RKO (cell line): ENCODE results near the gene DCAF8.

Source experiments
- DNase-seq: peaks from one replicate; pipeline ENCODE4 v3.0.0-alpha.2; 2016; ENCODE audit warnings: low spot score

The DCAF8 gene

DNA sequence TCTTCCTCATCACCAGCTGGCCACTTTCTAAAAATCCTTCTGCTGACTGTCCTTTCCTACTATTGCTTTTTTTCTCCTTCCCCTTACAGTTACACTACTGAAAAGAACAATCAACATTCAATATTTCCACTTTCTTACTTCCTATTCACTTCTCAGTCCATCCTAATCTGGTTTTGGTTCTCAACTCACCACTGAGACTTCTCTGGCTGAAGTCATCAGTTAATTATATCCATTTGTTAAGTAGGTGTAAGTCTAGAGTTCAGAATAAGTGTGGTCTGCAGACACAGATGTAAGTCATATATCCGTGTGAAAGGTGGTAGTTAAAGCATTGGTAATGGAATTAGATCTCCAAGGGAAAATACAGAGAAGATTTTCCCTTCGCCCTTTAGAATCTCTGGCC lies 35.7 kb downstream of the DCAF8 start:
- DNase-seq = no peak

DNA sequence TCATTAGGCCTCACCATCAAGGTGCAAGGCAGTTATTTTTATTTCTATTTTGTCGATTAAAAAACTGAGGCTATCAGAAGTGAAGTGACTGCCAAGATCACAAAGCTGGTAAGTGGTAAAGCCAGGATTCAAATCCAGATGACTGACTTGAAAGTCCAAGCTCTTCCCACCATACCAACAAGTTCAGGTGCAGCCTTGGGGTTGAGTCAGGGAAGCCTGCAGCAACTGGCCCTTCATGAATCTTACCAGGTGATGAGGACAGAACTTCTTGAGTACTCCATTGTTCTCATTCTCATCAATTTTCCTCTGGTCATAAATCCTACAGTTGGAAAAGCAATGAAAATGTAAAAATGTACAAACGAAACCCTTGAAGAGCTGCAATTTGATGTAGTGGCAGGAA lies 37.0 kb downstream of the DCAF8 start:
- DNase-seq = no peak

DNA sequence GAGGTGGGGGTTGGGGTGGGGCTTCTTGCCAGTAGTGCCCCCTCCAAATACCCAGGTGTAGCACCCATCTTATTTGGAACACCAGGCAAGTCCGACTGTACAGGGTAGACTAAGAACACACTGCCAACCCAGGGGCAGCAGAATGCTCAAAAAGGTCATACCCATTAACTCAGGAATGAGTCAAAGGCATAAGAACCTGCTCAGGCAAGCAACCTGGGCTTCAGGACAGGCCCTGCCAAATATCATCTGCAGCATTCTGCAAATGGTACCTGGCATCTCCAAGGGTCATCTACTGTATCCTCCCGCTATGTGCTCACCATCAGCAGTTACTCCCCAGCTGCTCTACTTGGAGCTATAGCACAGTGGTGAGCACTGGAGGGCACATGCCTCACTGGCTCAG lies 37.7 kb downstream of the DCAF8 start:
- no peak for DNase-seq

DNA sequence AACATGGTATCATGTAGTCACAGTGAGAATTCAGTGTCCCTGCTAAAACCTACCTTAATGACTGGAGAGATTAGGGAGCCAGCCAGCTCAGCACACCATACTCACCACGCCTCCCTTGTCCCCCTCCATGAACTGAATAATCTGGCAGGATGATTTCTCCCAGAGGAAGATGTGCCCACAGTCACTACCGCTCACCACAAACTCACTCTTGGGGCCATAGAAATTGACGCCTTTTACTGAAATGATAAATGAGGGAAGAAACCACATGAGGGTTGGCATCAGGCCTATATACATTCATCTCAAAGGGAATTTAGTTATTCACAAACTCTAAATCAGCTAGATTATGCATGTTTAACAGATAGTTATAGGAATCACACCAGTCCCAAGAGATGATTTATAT lies 39.8 kb downstream of the DCAF8 start:
- DNase-seq = no peak

DNA sequence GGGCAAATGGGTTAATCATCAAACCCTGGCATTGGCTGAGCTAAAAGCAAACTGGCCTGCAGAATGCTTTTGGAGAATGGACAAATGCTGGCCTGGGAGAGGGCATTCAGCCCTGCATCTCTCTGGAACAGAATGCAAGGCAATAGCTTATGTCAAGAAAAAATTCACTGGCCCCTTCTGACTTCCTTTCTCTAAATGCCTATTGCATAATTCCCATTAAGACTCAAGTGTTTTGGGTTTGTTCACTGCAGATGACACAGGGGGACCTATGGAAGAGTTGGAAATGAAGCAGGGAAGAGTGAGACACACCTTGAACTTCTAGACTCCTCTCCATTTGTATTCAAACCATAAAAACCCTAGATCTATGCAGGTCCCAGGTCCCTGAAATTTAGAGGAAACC lies 41.3 kb downstream of the DCAF8 start:
- no peak for DNase-seq

DNA sequence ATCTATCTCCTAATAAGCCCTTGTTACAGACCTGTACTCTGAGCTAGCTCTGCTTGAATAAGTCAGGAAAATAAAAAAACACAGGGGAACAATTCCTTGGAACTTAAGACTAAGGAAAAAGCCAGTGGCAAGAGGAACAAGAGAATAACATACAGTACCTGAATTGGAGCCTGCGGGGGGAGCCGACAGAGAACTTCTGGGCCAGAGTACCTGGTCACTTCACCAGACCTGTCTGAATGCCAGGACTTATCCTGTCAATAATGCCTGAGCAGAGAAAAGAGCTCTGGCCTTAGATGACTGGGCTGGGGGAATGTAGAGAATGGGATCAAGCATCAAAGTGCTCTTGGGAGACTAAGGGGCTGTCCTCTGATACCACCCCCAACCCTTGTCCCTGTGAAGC lies 42.0 kb downstream of the DCAF8 start:
- no peak for DNase-seq

DNA sequence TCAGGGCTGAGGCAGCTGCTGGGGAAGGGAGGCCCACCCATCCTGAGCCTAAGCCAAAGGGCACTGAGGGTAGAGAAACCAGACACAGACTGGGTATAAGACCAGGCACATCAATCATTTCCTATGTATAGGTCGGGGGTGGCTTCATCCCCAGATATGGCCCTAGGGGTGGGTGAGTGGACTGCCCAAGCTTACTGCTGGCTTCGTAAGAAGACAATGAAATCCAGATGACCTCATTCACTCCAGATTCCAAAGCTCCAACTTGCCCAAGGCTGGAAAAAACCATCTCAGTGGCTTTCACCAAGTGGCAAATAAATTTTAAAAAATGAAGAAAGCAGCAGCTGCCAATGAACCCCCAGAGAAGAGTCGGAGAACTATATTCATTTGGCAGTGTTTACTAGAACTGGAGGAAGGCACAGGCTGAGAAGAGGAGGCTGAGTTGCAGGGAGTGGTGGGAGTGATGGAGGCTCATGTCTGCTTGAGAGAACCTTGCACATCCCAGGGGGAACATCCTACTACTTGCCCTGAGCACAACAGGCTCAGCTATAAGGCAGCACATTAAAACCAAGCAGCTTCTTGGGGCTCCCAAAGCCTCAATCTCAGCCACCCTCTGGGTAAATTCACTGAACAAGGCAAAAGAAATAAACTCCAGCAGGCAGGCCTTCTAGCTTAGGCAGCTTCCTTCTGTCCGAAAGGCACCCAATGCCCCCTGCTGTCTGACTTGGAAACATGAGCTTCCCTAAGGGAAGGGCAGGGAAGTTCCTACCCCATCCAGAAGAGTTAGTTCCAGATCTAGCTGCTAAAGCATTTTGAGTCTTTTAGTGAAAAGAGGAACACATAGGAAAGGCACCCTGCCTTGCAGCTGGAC lies 43.1 kb downstream of the DCAF8 start:
- peak; percentile 67 for DNase-seq

DNA sequence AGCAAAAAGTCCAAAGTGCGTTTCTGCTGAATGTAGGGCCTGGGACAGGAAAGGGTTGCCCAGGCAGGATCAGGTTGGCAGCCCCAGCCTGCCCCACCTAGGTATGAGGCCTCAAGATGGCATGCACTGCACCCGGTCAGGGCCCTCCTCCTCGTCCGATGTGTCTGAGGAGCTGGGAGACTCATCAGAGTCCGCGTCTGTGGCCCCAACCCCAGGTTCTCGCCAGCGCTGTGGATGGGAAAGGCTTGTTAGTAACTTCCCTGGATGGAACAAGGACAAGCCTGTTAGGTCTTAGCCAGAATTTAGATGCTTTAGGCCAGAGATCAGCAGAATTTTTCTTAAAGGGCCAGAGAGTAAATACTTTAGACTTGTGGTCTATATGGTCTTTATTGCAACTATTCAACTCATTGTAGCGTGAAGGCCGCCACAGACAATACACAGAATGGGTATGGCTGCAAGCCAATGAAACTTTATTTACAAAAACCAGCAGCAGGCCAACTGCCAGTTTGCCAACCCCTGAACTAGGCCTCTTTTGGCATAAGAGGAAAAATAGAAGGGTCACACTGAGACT lies 44.8 kb downstream of the DCAF8 start:
- DNase-seq = no peak

DNA sequence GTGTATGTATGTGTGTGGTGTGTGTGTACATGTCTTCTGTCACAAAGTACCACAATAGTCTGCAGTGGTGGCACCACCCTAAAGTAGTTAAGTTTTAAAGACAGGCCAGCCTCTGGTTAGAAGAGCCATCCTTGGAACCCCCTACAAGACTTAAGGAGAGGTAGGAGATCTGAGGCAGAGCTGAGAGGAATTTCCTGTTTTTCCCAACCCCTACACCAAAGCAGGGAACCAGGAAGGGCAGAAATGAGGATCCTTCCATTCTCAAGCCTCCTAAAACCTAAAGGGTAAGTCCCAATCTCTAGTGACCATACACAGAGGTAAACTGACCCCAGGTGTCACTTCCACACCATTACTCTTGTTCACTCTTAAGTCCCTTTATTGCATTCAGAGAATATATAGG lies 46.0 kb downstream of the DCAF8 start:
- no peak for DNase-seq

DNA sequence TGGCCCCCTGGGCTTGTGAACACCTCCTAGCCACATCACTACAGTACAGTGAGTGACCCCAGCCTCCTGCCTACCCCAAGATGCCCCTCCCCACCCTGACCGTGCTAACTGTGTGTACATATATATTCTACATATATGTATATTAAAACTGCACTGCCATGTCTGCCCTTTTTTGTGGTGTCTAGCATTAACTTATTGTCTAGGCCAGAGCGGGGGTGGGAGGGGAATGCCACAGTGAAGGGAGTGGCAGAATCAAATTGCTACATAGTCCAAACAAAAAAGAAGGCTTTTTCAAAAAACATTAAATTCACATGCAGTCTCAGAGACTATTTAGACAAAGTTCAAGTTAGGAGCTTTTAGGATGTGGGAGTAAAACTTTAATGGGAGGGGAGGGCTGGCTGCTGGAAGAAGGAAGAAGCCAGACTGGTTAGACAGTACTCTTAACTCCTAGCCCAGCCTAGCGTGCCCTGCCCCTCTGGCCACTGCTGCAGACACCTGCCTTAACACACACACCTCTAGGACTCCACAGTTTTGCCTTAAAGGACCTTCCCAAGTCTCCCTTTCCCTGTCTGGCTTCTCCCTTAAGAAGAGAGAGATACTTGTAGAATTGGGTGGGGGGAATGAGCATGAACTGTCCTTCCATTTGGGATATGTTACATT lies 47.7 kb downstream of the DCAF8 start:
- DNase-seq = no peak

DNA sequence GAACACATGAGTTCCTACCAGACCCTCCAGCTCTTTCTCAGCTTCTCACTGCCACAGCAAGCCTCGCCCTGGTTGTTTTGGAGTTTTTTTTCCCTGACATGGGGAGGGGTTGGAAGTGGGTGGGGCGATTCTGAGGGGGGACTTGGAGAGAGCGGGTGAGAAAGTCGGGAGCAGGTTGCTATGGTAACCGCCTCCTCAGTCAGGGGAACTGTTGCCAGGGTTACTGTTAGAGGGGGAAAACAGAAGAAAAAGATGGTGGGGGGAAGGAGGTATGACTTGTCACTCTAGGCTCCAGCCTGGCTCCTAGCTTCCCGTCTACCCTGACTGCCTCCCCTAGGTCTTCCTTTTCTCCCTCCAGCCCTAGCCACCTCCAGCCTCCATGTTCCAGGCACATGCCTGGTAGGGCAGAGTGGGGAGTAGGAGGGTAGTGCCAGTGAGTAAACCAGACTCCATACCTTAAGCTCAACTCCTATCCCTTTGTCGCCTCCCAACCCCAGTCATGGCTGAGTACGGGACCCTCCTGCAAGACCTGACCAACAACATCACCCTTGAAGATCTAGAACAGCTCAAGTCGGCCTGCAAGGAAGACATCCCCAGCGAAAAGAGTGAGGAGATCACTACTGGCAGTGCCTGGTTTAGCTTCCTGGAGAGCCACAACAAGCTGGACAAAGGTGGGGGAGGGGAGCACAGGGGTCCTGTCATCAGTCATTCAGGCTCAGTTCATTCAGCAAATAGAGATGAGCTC lies 51.1 kb downstream of the DCAF8 start:
- no peak for DNase-seq

DNA sequence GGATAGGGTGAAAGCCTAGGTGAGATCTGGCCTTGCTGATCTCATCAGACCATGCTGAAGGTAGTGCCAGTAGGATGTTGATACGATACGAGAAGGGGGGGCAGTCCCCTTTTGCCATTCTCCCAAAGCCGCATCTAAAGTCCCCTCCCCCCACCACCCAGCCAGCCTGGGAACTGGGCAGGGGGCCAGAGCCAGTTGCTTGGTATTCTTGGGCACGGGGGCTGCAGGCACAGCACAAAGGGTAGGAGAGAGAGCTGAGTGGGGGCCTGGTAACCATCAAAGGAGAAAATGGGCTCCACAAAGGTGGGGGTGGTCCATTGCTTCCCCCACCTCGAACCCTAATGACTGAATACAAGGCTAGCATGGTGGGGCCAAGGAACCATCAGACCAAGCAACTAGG lies 51.8 kb downstream of the DCAF8 start:
- no peak for DNase-seq

DNA sequence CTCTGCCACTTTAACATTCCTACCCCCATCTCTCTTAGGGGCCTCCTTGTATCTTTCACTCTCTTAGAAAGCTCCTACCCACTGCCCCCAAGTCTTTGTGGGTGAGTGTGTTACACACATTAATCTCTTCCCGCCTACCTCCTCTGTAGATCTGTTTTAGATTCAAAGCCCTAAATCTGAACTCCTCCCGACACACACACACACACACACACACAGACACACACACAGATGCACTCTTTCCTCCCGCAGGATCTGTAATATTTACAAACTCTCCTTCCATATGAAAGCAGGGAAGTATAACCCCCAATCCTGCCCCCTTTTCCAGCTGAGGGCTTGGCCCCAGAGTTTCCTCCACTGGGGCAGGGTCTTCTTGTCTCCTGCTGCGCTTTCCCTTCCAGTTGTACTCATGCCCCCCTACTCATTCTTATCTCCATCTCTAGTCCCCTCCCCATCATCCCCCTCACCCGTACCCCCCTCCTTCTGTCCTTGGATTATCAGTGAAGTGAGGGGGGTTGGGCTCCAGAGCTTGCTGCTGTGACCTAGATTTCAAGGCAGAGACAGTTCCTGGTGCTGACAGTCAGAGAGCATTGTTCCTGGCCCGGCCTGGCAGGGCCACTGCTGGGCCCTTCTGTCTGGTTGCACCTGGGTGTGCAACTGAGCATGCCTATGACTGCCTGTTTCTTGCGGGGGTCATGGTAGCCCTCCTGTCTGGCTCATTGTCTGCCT lies 52.9 kb downstream of the DCAF8 start:
- no peak for DNase-seq

DNA sequence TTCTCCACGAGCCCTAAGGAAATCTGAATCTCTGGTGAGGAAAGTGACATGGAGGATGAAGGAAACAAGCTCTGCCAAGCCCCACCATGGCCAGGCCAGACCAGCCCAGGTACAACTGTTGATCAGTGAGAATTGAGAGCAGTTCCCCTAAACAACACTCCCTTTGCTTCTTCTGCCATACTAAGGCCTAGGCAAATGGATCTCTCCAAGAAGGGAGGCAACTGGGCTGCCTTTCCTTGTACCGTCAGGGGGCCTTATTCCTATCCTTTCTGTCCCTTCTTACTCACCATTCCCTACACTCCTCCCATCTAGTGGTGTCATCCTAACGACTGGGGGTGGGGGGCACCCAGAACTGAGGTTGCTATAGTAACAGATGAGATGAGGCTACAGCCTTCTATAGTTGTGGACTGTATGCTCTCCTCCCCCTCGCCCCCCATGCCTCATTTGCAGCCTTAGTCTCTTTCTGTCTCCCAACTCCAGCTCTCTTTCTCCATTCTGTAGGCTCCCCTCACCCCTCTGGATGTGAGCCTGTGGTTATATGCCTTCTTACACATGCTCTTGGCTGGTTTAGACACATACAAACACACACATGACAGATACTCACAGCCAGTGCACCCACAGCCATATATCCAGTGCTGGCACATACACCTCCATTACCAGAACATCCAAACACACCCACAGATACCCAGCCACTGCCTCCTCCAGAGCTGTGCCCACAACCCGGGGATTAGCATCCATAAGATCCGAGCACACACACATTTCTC lies 53.6 kb downstream of the DCAF8 start:
- DNase-seq = no peak

DNA sequence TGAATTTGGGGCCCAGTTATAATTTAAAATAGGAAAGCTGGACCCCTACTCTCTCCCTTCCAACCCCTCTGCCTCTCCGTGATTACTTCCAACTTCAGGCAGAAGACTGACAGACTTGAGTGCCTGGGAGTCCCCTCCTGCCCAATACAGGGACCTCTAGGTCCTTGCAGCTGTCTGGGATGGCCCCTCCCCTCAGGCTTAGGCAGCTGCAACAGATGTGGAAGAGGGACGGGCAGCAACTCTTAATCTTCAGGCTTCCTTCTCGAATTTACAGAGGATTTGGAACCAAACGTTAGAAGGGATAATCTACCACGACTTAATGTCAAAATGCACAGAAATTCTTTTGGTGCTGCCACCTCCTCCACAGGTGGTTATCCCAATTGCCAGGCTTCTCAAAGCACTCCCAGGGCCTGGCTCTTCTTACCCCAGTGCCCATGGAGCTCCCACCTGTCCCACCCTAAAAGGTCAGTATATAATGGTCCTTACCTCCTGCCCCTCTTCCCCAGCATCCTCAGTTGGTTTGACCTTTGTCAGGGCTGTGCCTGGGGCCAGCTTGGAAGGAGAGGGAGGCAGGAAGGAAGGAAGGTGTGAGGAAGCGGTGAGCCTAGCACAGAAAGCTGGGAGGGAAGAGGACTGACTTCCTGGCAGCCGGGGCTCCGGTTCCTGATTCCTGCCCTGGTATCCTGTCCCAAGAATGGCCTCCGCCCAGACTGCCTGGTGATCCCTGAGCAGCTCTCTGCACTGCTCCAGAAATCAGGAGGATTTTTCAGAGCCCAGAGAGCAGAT lies 54.4 kb downstream of the DCAF8 start:
- DNase-seq = no peak

DNA sequence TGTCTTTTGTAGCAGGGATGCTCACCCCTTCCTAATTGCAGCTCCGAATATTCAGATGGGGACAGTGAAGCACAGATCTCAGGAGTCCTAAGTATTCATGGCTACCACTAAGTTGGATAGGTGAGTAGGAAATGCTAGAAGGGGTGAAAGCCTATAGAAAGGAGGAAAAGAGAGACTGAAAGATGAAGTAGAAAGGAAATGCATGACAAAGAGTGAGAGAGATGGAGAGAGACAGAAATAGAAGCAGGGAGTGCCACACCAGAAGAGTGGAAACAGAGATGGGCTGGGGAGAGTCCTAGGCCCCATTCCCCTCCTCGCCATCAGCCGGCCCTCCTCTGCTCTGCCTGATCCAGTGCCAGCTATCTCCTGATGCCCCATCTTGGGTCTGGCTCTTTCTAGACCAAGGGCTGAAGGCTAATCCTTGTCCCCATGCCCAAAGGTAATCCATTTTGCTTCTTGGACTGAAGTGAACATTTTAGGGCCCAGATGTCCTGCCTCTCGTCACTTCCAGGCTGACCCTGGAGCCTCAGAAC lies 55.2 kb downstream of the DCAF8 start:
- DNase-seq = no peak

DNA sequence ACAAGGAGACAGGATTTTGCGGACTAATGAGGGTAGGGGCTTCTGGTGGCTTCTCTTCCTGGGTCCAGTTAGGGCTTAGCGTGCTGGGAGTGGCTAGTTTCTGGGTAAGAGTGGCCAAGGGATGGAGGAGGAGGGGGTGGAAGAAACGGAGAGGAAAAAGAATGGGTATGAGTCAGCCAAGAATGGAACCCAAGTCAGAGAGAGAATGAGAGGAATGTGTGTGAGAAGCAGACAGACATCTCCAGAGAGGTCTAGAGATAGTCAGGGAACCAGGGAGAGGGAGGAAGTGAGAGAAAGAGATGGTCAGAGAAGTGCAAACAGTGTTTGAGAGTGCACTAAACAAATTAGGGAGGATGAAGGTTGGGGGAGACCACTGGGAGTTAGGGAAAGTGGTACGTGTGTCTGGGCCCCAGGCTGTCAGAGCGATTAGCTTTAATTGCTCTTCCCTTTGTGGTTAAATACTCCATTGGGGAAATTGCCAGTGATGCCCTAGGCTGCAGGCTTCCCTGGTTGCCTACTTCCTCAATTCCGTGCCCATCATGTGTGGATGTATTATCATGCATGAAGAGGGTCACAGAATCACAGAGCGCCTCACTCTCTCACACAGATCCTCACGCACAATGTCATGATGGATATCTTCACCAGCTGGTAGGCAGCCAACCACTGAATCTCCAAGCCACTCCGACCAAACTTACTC lies 55.8 kb downstream of the DCAF8 start:
- peak; percentile 48 for DNase-seq

DNA sequence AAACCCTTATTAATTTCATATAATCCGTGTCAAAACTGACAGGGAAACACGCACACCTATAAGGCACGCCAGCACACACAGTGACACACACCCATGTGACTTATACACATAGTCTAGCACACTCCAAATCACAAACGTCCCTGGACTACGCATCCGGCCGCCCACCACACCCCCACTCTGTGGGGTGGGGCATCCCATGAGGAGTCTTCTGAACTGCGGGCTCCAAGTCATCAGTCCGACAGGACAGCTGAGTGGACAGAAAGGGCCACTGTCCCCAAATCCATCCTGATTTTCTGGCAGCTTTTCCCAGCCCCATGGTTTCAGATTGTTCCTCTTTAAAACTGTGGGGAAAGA lies 56.3 kb downstream of the DCAF8 start:
- DNase-seq = peak; percentile 90

DNA sequence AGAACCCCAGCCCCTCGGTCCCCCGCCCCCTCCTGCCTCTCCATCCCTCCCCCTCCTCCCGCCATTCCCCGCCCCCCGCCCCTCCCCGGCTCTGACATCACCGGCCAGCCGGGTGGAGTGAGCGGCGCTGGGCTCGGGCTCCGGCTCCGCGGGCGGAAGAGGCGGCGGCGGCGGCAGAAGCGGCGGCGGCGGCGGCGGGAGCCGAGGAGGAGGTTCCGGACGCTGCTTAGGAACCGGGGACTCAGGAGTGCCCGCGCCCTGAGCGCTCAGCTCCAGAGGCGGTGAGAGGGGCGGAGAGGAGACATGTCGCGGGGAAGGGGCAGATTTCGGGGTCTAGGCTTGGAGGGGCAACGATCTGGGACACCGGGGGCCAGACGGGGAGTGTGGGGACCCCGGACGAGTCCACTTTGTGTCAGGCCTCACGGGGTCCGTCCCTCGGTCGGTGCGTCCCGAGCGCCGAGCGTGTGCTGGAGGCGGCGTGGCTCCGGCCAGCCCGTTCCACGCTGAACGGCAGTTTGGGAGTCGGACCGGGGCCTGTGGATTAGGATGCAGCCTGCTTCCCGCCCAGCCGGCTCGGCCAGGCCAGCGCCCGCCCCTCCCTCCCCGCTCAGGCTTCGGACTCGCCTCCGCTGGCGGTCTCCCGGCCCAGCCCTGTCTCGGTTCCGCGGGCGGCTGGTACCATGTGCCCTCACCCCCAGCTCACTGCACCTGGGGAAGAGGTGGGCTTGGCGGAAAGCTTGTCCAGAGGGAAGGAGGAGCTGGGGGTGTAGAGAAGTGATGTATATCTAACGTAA lies 56.9 kb downstream of the DCAF8 start, which contains the start of gene PEA15:
Gene PEA15, plus strand, starts transcription at position 143 of the 794 bp plus-strand sequence. CDS start 6,161 bp downstream, outside the sequence.
- DNase-seq = peak; percentile 56
